Iris pigment epithelial cell (primary cell): ENCODE measurements around the gene PAXX.
"Not testable (repeated sequence)": the region's sequence is repeated elsewhere in the genome, so short reads cannot be mapped to it uniquely, and the experiment has no call there.

Source experiments
- DNase-seq: peaks from one replicate; pipeline ENCODE4 v3.0.0-alpha.2; 2011; ENCODE audit warnings: low read depth

The PAXX gene

GRCh38 chr9:137033481-137033880 lies 41.3 kb downstream of the PAXX start:
- DNase-seq = not testable (repeated sequence)

- no peak for DNase-seq
Observed at GRCh38 chr9:137034039-137034708, 42.0 kb downstream of the PAXX start.

DNA sequence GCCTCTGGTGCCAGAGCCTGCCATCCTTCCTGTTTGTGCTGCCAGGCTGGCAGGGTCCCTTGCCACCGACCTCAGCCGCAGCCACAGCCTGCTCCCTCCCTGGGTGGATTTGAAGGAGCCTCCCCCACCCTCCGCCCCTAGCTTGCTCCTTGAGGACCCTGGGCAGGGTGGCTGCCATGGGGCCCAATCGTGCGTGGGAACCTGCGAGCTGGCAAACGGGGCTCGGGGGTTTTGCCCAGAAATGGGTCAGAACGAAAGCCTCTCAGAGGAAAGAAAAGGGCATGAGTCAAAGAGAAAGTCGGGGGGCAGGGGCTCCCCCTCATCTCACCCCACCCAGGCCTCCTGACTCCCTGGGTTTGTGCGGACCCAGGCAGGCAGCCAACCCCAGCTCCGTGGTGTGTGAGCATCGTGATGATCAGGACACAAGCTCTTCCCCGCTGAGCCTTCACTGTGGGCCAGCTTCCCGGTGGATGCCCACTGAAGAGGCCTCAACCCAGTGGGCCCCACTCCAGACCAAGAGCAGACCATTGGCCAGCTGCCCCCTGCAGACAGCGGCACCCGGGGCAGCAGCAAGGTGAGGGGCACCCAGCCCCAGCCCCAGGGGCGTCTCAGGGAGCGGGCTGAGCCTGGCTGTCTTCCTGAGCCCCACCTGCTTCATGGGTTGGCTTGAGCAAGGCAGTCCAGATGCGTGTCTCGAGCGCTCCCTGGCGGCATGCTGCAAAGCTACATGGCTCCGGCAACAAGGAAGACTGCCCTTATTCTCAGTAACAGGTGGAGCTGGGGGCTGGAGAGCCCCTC lies 42.7 kb downstream of the PAXX start:
- DNase-seq = peak; percentile 79

GRCh38 chr9:137035507-137035834 lies 43.2 kb downstream of the PAXX start:
- no peak for DNase-seq

GRCh38 chr9:137035937-137036336 lies 43.7 kb downstream of the PAXX start:
- DNase-seq = no peak

- DNase-seq = no peak
Observed at GRCh38 chr9:137037035-137037434, 44.8 kb downstream of the PAXX start.

DNA sequence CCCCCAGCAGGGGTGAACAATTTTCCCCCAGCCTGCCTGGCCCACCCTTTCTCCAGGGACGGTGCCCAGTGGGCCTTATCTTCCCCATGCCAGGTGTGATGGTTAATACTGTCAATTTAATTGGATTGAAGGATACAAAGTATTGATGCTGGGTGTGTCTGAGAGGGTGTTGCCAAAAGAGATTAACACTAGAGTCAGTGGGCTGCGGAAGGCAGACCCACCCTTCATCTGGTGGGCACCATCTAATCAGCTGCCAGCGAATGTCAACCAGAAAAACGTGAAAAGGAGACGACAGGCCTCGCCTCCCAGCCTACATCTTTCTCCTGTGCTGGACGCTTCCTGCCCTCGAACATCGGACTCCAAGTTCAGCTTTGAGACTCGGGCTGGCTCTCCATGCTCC lies 45.3 kb downstream of the PAXX start:
- no peak for DNase-seq

DNA sequence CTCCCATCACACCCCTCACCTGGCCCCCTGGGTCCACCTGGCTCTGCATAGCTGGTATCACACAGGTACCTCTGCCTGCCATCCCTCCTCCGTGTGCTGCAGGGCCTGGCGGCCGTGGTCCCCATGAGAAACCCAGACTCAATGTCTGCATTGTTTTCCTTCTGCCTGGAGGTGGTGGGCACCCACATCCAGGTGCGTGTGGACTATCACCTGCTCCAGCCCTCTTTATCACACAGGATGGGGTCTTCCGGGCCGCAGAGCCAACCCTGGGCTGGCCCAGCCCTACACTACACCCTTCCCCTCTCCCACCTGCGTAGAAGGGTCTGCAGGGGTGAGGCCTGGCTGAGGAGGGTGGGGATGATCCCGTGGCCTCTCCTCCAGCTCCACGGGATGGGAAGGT lies 46.7 kb downstream of the PAXX start:
- DNase-seq = no peak

DNA sequence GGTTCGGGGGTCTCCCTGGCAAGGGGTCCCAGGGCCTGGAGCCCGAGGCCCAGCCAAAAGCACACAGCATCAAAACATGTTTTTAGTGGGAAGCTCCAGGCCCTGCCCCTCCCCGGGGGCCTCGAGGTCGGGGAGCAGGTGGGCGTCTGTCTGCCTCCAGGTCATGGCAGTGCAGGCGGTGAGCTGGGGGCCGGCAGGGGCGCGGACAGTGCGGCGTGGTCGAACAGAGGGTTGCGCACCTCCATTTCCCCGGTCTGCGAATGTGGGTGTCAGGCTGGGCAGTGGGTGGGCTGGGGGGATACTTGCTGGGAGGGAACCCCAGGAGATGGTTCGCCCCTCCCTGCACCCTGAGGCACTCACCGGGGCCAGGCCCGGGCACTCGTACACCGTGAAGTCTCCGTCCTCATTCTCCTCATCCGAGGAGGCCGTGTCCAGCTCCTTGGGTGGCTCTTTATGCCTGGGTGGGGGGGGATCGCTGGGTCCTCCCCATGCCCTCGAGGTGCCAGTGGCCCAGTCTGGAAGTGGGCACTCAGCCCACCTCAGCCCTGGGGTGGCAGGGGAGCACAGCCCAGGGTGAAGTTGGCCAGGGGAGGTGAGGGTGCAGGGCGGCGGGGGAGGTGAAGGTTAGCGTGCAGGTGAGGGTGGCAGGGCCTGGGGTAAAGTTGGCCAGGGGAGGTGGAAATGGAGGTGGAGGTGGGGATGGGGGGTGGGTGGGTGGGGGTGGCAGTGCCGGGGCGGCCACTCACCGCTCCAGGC lies 47.6 kb downstream of the PAXX start:
- no peak for DNase-seq

GRCh38 chr9:137040568-137040967 lies 48.3 kb downstream of the PAXX start:
- no peak for DNase-seq

DNA sequence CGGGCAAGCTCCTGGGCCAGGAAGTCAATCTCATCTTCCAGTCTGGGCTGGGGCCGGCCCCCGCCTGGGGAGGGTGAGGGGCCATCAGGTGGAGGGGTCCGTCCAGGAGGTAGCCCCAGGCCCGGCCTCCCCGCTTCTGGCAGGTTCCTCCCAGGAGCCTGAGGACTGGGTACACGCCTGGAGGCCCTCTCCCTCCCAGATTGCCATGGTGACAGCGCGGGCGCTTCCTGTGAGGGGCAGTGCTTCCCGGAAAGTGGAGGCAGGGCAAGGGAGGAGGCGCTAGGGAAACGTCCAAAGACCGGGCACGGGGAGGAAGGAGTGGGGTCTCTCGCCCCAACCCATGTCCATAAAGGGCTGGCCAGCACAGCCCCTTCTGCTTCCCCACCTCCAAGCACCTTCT lies 48.9 kb downstream of the PAXX start:
- DNase-seq = no peak

GRCh38 chr9:137042751-137043727 lies 50.8 kb downstream of the PAXX start:
- no peak for DNase-seq
